HEK293 (cell line): Measurements from ENCODE around the gene TBC1D14.

Experiments used
- ATF2 ChIP-seq: fragments of 450-650 bp; formaldehyde crosslinking; IDR thresholded peaks from 2 replicates; pipeline ENCODE4 v1.5.1; 2016; ENCODE audit warnings: missing biosample characterization, missing genetic modification characterization, low read depth
- CTCF ChIP-seq: fragments of 450-650 bp; formaldehyde crosslinking; IDR thresholded peaks from 2 replicates; pipeline ENCODE4 v1.5.1; 2016; ENCODE audit warnings: missing biosample characterization, missing genetic modification characterization
- MZF1 ChIP-seq: fragments of 450-650 bp; formaldehyde crosslinking; IDR thresholded peaks from 2 replicates; pipeline ENCODE4 v1.5.1; 2017; ENCODE audit warnings: missing biosample characterization, missing genetic modification characterization, borderline replicate concordance
- YY1 ChIP-seq: fragments of 450-650 bp; formaldehyde crosslinking; IDR thresholded peaks from 2 replicates; pipeline ENCODE4 v1.5.1; 2018; ENCODE audit warnings: missing biosample characterization, missing genetic modification characterization
- ZNF223 ChIP-seq: fragments of 450-650 bp; formaldehyde crosslinking; IDR thresholded peaks from 2 replicates; pipeline ENCODE4 v1.5.1; 2016; ENCODE audit warnings: missing biosample characterization, missing genetic modification characterization
- ZSCAN30 ChIP-seq: fragments of 450-650 bp; IDR thresholded peaks from 2 replicates; pipeline ENCODE4 v1.5.1; 2018; ENCODE audit warnings: missing biosample characterization, mild to moderate bottlenecking, missing genetic modification characterization, moderate library complexity
- TF ChIP-seq, protein P1 (sequence below): fragments of 450-650 bp; formaldehyde crosslinking; conservative IDR thresholded peaks from 2 replicates; pipeline ENCODE4 v1.5.1; 2016; ENCODE audit warnings: low read depth, missing biosample characterization, missing genetic modification characterization
- TF ChIP-seq, protein P2 (sequence below): fragments of 450-650 bp; formaldehyde crosslinking; IDR thresholded peaks from 2 replicates; pipeline ENCODE4 v1.5.1; 2016; ENCODE audit warnings: missing biosample characterization, missing genetic modification characterization, borderline replicate concordance

GRCh38 chr4:7061815-7062214 lies 152.2 kb downstream of the TBC1D14 start:
- TF ChIP-seq CTCF (tag by site-specific recombination) (no peak), ATF2 (tag by site-specific recombination) (no peak), ZNF223 (tag by site-specific recombination) (no peak), YY1 (tag by site-specific recombination) (no peak), ZSCAN30 (tag by site-specific recombination) (no peak), MZF1 (tag by site-specific recombination) (no peak)
- TF ChIP-seq, protein P1, sequence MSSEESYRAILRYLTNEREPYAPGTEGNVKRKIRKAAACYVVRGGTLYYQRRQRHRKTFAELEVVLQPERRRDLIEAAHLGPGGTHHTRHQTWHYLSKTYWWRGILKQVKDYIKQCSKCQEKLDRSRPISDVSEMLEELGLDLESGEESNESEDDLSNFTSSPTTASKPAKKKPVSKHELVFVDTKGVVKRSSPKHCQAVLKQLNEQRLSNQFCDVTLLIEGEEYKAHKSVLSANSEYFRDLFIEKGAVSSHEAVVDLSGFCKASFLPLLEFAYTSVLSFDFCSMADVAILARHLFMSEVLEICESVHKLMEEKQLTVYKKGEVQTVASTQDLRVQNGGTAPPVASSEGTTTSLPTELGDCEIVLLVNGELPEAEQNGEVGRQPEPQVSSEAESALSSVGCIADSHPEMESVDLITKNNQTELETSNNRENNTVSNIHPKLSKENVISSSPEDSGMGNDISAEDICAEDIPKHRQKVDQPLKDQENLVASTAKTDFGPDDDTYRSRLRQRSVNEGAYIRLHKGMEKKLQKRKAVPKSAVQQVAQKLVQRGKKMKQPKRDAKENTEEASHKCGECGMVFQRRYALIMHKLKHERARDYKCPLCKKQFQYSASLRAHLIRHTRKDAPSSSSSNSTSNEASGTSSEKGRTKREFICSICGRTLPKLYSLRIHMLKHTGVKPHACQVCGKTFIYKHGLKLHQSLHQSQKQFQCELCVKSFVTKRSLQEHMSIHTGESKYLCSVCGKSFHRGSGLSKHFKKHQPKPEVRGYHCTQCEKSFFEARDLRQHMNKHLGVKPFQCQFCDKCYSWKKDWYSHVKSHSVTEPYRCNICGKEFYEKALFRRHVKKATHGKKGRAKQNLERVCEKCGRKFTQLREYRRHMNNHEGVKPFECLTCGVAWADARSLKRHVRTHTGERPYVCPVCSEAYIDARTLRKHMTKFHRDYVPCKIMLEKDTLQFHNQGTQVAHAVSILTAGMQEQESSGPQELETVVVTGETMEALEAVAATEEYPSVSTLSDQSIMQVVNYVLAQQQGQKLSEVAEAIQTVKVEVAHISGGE (tag by site-specific recombination) = no peak
- TF ChIP-seq, protein P2, sequence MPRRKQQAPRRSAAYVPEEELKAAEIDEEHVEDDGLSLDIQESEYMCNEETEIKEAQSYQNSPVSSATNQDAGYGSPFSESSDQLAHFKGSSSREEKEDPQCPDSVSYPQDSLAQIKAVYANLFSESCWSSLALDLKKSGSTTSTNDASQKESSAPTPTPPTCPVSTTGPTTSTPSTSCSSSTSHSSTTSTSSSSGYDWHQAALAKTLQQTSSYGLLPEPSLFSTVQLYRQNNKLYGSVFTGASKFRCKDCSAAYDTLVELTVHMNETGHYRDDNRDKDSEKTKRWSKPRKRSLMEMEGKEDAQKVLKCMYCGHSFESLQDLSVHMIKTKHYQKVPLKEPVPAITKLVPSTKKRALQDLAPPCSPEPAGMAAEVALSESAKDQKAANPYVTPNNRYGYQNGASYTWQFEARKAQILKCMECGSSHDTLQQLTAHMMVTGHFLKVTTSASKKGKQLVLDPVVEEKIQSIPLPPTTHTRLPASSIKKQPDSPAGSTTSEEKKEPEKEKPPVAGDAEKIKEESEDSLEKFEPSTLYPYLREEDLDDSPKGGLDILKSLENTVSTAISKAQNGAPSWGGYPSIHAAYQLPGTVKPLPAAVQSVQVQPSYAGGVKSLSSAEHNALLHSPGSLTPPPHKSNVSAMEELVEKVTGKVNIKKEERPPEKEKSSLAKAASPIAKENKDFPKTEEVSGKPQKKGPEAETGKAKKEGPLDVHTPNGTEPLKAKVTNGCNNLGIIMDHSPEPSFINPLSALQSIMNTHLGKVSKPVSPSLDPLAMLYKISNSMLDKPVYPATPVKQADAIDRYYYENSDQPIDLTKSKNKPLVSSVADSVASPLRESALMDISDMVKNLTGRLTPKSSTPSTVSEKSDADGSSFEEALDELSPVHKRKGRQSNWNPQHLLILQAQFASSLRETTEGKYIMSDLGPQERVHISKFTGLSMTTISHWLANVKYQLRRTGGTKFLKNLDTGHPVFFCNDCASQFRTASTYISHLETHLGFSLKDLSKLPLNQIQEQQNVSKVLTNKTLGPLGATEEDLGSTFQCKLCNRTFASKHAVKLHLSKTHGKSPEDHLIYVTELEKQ = no peak
